ENCODE measurements around the gene CDYL2.

The CDYL2 gene

DNA sequence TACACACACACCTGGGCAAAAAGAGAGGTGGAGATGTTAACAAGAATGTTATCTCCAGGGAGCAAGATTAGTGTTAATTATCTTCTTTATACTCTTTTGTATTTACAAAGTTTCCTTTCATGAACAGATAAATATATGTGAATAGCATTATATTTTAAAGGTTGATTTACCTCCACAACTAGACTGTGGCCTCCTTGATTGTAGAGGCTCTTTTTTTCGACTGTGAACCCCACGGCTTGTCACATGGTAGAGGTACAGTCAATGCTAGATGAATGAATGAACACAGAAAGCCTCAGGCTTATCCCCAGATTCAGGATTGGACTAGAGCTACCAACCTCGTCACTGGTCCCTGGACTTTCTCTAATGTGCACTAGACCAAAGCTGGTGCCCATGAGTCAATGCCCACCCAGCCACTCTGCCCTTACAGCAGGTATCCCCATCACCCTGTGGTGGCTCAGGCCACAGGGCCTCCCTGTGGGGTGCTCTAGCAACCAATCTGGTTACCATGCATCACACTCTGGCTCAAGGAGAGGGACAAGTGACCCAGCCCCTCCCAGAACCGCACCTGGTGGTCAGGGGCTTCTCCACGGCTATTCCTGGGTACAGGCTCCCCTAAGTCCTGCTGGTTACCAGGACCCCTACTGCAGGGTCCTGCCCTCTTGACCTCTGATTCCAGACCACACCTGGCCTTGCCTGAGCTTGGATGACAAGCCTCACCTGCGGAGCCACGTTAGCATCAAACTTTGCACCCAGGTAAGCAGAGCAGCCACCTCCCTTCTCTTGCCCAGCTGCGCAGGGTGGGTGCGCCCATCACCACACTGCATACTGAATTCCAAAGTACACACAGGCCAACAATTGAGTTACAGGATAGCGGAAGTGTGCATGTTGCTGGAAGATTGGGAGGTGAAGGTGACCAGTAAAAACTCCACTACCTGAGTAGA lies 101.0 kb downstream of the CDYL2 start:
- DNase-seq: no peak

DNA sequence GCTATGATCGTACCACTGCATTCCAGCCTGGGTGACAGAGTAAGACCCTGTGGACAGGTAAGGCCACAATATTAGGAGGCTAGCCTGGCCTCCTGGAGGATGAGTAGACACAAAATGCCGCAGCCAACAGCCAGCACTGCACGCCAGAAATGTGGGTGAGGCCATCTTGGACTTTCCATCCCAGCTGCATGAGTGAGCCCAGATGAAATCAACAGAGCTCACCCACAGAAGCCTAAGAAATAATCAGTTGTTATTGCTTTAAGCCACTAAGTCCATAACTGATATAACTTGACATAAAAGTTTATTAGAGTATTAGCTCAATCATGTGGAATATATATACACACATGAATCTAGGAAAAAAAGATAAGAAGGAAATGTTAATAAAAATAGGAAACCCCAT lies 101.7 kb downstream of the CDYL2 start:
- no peak for DNase-seq

DNA sequence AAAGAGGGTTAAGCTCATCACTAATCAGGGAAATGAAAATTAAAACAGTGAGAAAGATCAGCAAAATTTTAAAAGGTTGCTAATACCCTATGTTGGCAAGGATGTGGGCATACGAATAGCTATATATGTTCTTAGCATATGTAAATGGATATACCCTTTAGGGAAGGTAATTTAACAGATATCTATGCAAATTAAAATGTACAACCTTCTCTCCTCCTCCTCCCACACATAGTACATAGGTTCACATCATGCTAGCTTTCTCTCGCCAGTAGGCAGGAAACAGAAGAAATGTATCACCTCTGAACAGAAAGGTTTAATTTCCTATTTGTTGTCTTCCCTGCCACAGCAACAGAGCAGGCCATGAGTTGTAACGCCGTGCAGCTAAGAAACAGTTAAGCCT lies 103.8 kb downstream of the CDYL2 start:
- DNase-seq: no peak

DNA sequence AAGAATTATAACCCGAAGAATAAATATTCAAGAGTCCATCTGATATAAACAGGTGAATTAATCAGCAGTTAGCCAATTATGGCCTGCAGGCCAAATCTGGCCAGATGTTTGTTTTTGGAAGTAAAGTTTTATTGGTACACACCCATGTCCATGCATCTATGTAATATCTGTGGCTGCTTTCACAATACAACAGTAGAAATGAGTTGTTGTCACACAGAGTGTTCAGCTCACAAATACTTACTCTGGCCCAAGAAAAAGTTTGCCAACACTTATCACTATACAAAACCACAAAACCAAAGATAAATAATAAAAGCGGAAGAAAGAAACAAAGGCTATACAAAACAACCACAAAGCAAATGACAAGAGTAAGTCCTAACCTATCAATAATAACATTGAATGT lies 109.4 kb downstream of the CDYL2 start:
- no peak for DNase-seq

DNA sequence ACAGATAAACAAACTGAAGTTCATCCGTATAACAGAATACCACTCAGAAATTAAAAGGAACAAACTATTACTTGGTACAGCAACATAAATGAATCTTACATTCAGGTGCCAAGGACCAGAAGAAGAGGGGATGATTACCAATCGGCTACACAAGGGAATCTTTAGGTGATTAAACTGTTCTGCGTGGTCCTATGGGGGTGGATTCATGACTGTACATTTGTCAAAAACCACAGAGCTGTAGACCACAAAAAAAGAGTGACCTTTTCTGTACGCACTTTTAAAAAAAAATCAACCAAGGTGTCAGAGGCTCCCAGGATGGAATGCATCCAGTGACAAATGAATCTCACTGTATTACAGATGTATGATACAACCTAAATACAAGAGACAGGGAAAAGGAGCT lies 110.8 kb downstream of the CDYL2 start:
- no peak for DNase-seq

DNA sequence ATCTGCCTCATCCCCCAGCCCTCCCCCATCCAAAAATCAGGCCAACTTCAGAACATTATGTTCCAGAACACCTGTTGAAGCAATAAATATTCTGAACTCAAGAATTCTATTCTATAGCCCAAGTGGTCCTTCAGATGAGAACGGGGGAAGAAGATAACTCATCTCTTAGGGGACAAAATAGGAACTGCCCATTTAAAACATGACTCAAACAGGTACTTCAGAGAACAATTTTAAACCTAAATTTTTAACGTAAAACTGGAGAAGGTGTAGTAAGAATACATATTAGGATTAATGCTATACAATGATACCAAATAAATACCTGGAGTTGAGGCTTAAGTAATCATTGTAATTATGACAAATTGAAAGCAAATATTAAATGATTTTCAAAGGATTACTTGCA lies 112.1 kb downstream of the CDYL2 start:
- DNase-seq: no peak

- DNase-seq: no peak
These were observed 113.2 kb downstream of the CDYL2 start for GRCh38 chr16:80691111-80691741.

- no peak for DNase-seq
These were observed 114.9 kb downstream of the CDYL2 start for GRCh38 chr16:80689487-80689886.

- no peak for DNase-seq
These were observed 116.8 kb downstream of the CDYL2 start for GRCh38 chr16:80687606-80688005.

- DNase-seq: no peak
These were observed 119.5 kb downstream of the CDYL2 start for GRCh38 chr16:80684906-80685305.

DNA sequence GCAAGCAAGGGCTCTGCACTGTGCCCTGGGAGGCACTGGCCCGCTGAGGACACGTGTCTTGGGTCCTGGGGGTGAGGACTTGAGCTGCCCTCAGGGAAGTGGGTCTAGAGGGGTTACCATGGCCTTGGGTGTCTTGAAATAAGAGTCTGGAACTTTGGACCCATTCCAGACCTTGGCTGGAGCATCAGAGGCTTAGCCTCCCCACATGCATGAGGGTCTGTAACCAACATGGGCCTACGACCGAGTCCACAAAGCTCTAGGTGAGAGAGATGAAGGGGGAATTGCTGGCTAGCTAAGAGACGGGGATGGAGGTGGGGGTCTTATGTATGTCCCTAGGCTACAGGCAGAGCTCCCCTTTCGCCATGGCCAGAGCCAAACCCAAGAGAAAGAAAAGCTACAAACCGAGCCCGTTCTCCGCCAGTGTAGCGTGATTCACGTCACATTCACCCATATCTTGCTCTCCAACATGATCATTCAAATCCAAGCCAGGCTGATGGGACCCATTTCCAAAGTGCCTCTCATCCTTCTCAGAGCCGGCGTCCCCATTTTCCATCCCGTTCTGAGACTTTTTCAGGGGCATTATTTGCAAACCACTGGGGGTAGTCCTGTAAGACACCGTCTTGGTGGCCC lies 120.1 kb downstream of the CDYL2 start:
- DNase-seq: no peak

DNA sequence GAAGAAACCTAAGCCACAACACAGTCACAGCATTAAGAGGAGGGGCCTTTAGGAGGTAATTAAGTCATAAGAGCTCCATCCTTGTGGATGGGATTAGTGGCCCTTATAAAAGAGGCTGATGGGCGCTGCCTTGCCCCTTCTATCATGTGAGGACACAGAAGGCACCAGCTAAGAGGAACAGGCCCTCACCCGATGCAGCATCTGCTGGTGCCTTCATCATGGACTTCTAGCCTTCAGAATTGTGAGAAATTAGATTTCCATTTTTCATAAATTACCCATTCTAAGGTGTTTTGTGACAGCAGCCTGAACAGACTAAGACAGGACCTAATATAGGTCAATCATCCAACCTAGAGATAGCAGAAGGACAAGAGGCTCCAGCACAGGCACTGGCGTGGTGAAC lies 120.8 kb downstream of the CDYL2 start:
- no peak for DNase-seq

DNA sequence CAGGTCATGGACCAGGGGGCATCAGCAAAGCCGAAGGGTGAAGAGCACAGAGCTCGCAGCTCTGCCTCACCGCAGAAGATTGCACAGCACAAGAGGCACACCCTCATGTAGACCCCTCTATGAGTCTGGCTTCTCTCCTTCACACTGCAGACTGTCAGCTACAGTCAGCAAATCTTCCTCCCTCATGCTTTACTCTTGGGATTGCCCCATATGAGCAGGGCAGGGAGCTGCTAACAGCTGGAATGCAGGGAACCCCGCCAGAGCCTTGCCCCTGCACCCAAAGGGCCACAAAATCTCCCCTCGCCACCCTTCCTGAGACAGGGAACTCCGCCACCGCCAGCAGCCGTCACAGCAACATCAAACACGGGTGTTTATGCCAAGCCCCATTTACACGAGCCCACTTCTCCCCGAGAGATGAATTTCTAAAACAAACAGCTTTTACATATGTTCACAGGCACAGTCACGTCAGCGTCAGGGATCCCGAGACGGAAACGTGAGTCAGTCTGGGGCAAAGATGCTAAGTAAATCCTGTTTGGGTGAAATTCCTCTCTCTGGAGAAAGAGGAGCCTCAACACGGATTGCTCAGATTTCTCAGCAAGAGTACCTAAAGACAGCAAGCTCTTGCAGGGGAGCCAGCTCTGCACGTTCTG lies 121.9 kb downstream of the CDYL2 start:
- DNase-seq: no peak

- no peak for DNase-seq
These were observed 123.0 kb downstream of the CDYL2 start for GRCh38 chr16:80681436-80681835.

- DNase-seq: no peak
These were observed 123.6 kb downstream of the CDYL2 start for GRCh38 chr16:80680839-80681238.

DNA sequence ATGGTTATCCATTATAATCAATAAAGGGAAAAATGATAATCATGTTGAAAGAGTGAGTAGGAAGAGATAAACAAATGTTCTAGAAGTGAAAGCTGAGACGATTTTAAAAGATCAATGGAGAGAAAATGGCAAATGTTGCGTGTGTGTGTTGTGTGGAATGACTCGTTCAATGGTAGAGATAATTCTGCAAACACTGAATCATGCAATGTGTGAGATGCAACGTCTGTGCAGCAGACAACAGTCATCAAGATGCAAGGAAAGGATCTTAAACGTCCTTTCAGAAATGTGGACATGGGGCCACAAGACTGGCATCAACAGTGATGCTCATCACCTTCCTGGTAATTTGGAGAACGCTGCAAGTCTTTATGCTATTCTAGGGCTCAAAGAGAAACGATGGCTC lies 124.4 kb downstream of the CDYL2 start:
- no peak for DNase-seq

GRCh38 chr16:80674884-80675283 lies 129.5 kb downstream of the CDYL2 start:
- DNase-seq: no peak

- no peak for DNase-seq
These were observed 132.0 kb downstream of the CDYL2 start for GRCh38 chr16:80672379-80672778.

DNA sequence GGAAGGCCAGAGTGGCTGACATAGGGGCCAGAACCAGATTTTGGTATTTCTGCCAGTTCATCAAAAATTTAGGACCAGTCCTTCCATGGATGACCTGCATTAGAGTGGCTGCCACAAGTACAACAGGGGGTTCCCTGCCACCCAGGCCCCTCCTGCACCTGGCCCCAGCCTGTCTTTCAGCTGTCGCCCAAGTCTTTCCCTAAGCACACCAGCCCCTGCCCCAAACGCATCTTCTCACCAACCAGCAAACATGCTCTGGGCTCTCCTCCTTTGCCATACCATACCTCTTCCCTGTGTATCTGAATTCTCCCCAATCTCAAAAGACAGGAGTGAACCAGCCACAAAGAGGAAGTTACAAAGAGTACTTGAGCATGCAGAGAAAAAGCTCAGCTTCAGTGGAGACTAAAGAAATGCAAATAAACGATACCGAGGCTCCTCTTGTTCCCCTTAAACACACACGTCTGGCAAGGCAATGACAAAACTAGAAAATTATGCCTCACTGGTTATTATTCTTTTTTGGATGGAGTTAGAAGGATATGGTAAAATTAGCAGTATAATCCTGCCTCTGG lies 133.0 kb downstream of the CDYL2 start:
- DNase-seq: no peak

GRCh38 chr16:80670170-80670865 lies 134.1 kb downstream of the CDYL2 start:
- DNase-seq: no peak

GRCh38 chr16:80669673-80670072 lies 134.7 kb downstream of the CDYL2 start:
- DNase-seq: no peak

GRCh38 chr16:80667925-80668324 lies 136.5 kb downstream of the CDYL2 start:
- no peak for DNase-seq

DNA sequence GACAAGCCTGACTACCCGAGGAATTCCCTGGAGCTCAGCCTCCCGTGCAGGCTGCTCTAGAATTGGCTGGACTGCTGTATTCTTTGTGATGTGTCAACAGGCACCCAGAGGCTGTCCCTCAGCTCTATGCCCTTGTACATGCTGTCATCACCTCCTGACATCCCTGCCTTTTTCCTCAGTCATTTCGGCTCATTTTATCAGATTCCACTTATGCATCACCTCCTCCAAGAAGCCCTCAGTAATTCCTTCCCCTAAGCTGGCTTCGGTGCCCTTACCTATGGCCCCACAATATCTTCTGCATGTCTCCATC lies 137.2 kb downstream of the CDYL2 start:
- DNase-seq: no peak

All from NCI-H446 (cell line).